Trophoblast cell (in vitro differentiated cells and primary cell): Measurements from ENCODE around the gene TTC28.
A peak's percentile ranks its signal among the peaks of the same experiment; 100 is the strongest.

Experiments
- DNase-seq, 2 donors: peaks; one replicate each; pipeline ENCODE4 v3.0.0-alpha.2; 2016
- H2AFZ ChIP-seq: 2 replicates; pipeline ENCODE4 v1.6.1; 2013; ENCODE audit warnings: low read length, moderate library complexity, mild to moderate bottlenecking; ENCODE audit not compliant: insufficient read depth, poor library complexity
- H2AK5ac ChIP-seq: 2 replicates; pipeline ENCODE4 v1.6.1; 2013; ENCODE audit warnings: mild to moderate bottlenecking, low read length
- H2BK120ac ChIP-seq: 2 replicates; pipeline ENCODE4 v1.6.1; 2013; ENCODE audit warnings: low read length, mild to moderate bottlenecking, moderate library complexity; ENCODE audit not compliant: insufficient read depth, poor library complexity
- H2BK12ac ChIP-seq: 2 replicates; pipeline ENCODE4 v1.6.1; 2013; ENCODE audit warnings: mild to moderate bottlenecking, low read length, moderate library complexity
- H2BK5ac ChIP-seq: 2 replicates; pipeline ENCODE4 v1.6.1; 2013; ENCODE audit warnings: low read length, low read depth, moderate library complexity, mild to moderate bottlenecking; ENCODE audit not compliant: poor library complexity
- H3K14ac ChIP-seq: 2 replicates; pipeline ENCODE4 v1.6.1; 2013; ENCODE audit warnings: mild to moderate bottlenecking, low read length
- H3K18ac ChIP-seq: 2 replicates; pipeline ENCODE4 v1.6.1; 2013; ENCODE audit warnings: mild to moderate bottlenecking, low read length
- H3K23ac ChIP-seq: 2 replicates; pipeline ENCODE4 v1.6.1; 2013; ENCODE audit warnings: low read length
- H3K27ac ChIP-seq: 2 replicates; pipeline ENCODE4 v1.5.1; 2013; ENCODE audit warnings: low read depth, mild to moderate bottlenecking, inconsistent platforms, low read length, moderate library complexity
- H3K27me3 ChIP-seq: 2 replicates; pipeline ENCODE4 v1.6.1; 2013; ENCODE audit warnings: inconsistent platforms, mild to moderate bottlenecking, low read length, moderate library complexity; ENCODE audit not compliant: insufficient read depth
- H3K36me3 ChIP-seq, 2 experiments: 1 replicate in 1 of 2; 2 replicates in 1 of 2; pipeline ENCODE4 v1.6.1; 2013; ENCODE audit warnings: low read length in 2 of 2, mild to moderate bottlenecking in 2 of 2, moderate library complexity in 1 of 2; ENCODE audit not compliant: insufficient read depth in 2 of 2, control insufficient read depth in 1 of 2
- H3K4ac ChIP-seq: 2 replicates; pipeline ENCODE4 v1.6.1; 2013; ENCODE audit warnings: low read depth, mild to moderate bottlenecking, low read length, moderate library complexity
- H3K4me1 ChIP-seq, 2 experiments: 1 replicate in 1 of 2; 2 replicates in 1 of 2; pipeline ENCODE4 v1.6.1; 2013; ENCODE audit warnings: low read length in 2 of 2, mild to moderate bottlenecking in 2 of 2, moderate library complexity in 1 of 2; ENCODE audit not compliant: insufficient read depth in 2 of 2, control insufficient read depth in 1 of 2
- H3K4me2 ChIP-seq: 2 replicates; pipeline ENCODE4 v1.6.1; 2013; ENCODE audit warnings: inconsistent platforms, mild to moderate bottlenecking, low read length, moderate library complexity
- H3K4me3 ChIP-seq: 2 replicates; pipeline ENCODE4 v1.5.1; 2013; ENCODE audit warnings: mild to moderate bottlenecking, low read depth, low read length, inconsistent platforms
- H3K79me1 ChIP-seq: one replicate; pipeline ENCODE4 v1.6.1; 2013; ENCODE audit warnings: low read length
- H3K79me2 ChIP-seq: 2 replicates; pipeline ENCODE4 v1.6.1; 2013; ENCODE audit warnings: low read length, mild to moderate bottlenecking; ENCODE audit not compliant: control insufficient read depth, insufficient read depth, poor library complexity
- H3K9ac ChIP-seq: 2 replicates; pipeline ENCODE4 v1.6.1; 2013; ENCODE audit warnings: mild to moderate bottlenecking, low read length
- H3K9me3 ChIP-seq: 2 replicates; pipeline ENCODE4 v1.6.1; 2013; ENCODE audit warnings: low read depth, mild to moderate bottlenecking, control low read depth, inconsistent platforms, low read length; ENCODE audit not compliant: insufficient read depth
- H4K12ac ChIP-seq: 2 replicates; pipeline ENCODE4 v1.6.1; 2013; ENCODE audit warnings: low read depth, mild to moderate bottlenecking, low read length, moderate library complexity
- H4K8ac ChIP-seq: 2 replicates; pipeline ENCODE4 v1.6.1; 2013; ENCODE audit warnings: low read depth, mild to moderate bottlenecking, low read length, moderate library complexity
- H4K91ac ChIP-seq: one replicate; pipeline ENCODE4 v1.6.1; 2013; ENCODE audit warnings: low read depth, mild to moderate bottlenecking, low read length, moderate library complexity
- WGBS: extraction: QIAGEN DNeasy Blood & Tissue Kit; methylation state at CpG from one replicate; pipeline ENCODE4 v1.1.7; 2013; ENCODE audit warnings: missing lambda C conversion rate; ENCODE audit not compliant: insufficient read length, insufficient coverage; ENCODE audit errors: extremely low coverage; 5-methylcytosine and 5-hydroxymethylcytosine counted together

Gene TTC28

GRCh38 chr22:27989758-27990450 is 689.7 kb downstream of the TTC28 start:
- Histone ChIP-seq H3K27ac (no peak overlapping the region), H3K4me3 (no peak overlapping the region), H2BK120ac (no peak overlapping the region), H4K12ac (no peak overlapping the region), H3K18ac (no peak overlapping the region), H4K8ac (no peak overlapping the region), H3K4me1 (peaks cover 10 to 22% of the 10 kb centered on the region in 2 experiments), H3K9ac (no peak overlapping the region), H3K4ac (no peak overlapping the region), H3K79me2 (no peaks in the 10 kb centered on the region), H2AFZ (no peak overlapping the region), H3K9me3 (no peaks in the 10 kb centered on the region), H2AK5ac (no peak overlapping the region), H3K14ac (no peak overlapping the region), H3K79me1 (peaks cover 3% of the 10 kb centered on the region), H3K36me3 (peaks cover 6 to 8% of the 10 kb centered on the region in 2 experiments), H3K23ac (no peak overlapping the region), H3K27me3 (no peaks in the 10 kb centered on the region), H4K91ac (peak overlapping the region; percentile 63), H2BK5ac (no peak overlapping the region), H3K4me2 (no peak overlapping the region), H2BK12ac (no peak overlapping the region)
- DNase-seq, result no peak
- no CpG with 5 or more reads among the region's 15 CpGs for WGBS

GRCh38 chr22:27988704-27989103 is 690.9 kb downstream of the TTC28 start:
- Histone ChIP-seq H3K9ac (no peak overlapping the region), H3K79me1 (peaks cover 5% of the 10 kb centered on the region), H3K79me2 (no peaks in the 10 kb centered on the region), H3K4me3 (no peak overlapping the region), H3K4me2 (no peak overlapping the region), H4K91ac (no peak overlapping the region), H3K23ac (no peak overlapping the region), H3K27ac (no peak overlapping the region), H2AK5ac (no peak overlapping the region), H2BK120ac (no peak overlapping the region), H3K14ac (no peak overlapping the region), H4K8ac (no peak overlapping the region), H3K27me3 (no peaks in the 10 kb centered on the region), H2BK5ac (no peak overlapping the region), H3K36me3 (peaks cover 8% of the 10 kb centered on the region in 2 experiments), H3K4me1 (peaks cover 10 to 17% of the 10 kb centered on the region in 2 experiments), H3K9me3 (no peaks in the 10 kb centered on the region), H2BK12ac (no peak overlapping the region), H3K18ac (no peak overlapping the region), H4K12ac (no peak overlapping the region), H2AFZ (no peak overlapping the region), H3K4ac (no peak overlapping the region)
- no CpG with 5 or more reads among the region's 7 CpGs for WGBS
- DNase-seq, result no peak

GRCh38 chr22:27987557-27987956 is 692.1 kb downstream of the TTC28 start:
- Histone ChIP-seq H3K9me3 (no peaks in the 10 kb centered on the region), H3K4me2 (no peak overlapping the region)
- no CpG with 5 or more reads among the region's 6 CpGs for WGBS

GRCh38 chr22:27986937-27987336 is 692.7 kb downstream of the TTC28 start:
- no peak overlapping the region for H3K4me2 ChIP-seq
- H3K79me1 ChIP-seq, result peaks cover 5% of the 10 kb centered on the region
- no peak overlapping the region for H3K23ac ChIP-seq
- H3K9me3 ChIP-seq, result no peaks in the 10 kb centered on the region
- no peak overlapping the region for H3K9ac ChIP-seq
- no peak overlapping the region for H2BK5ac ChIP-seq
- no peak overlapping the region for H3K27ac ChIP-seq
- H2AK5ac ChIP-seq, result no peak overlapping the region
- no CpG with 5 or more reads among the region's 5 CpGs for WGBS
- H2AFZ ChIP-seq, result no peak overlapping the region
- H3K4ac ChIP-seq, result no peak overlapping the region
- no peak overlapping the region for H4K8ac ChIP-seq
- peaks cover 10 to 17% of the 10 kb centered on the region in 2 experiments for H3K4me1 ChIP-seq
- H3K27me3 ChIP-seq, result no peaks in the 10 kb centered on the region
- H3K36me3 ChIP-seq, result peaks cover 13 to 14% of the 10 kb centered on the region in 2 experiments
- no peak overlapping the region for H3K4me3 ChIP-seq
- DNase-seq, result no peak
- H4K12ac ChIP-seq, result no peak overlapping the region
- no peak overlapping the region for H2BK12ac ChIP-seq
- no peak overlapping the region for H3K14ac ChIP-seq
- H3K79me2 ChIP-seq, result no peaks in the 10 kb centered on the region
- H2BK120ac ChIP-seq, result peak overlapping the region; percentile 15
- peak overlapping the region; percentile 34 for H4K91ac ChIP-seq
- no peak overlapping the region for H3K18ac ChIP-seq

More at GRCh38 chr22:27987557-27987956, 692.1 kb downstream of the TTC28 start:
- Histone ChIP-seq H2BK12ac (no peak overlapping the region), H3K18ac (no peak overlapping the region), H4K8ac (no peak overlapping the region), H3K9ac (no peak overlapping the region), H3K23ac (no peak overlapping the region), H3K4me3 (no peak overlapping the region), H3K36me3 (peaks cover 6 to 8% of the 10 kb centered on the region in 2 experiments), H2BK5ac (no peak overlapping the region), H2BK120ac (no peak overlapping the region), H4K12ac (no peak overlapping the region), H2AK5ac (no peak overlapping the region), H3K79me1 (peaks cover 5% of the 10 kb centered on the region), H2AFZ (no peak overlapping the region), H3K4ac (no peak overlapping the region), H3K79me2 (no peaks in the 10 kb centered on the region), H3K14ac (no peak overlapping the region), H4K91ac (peak overlapping the region; percentile 34), H3K4me1 (peaks cover 10 to 17% of the 10 kb centered on the region in 2 experiments), H3K27ac (no peak overlapping the region), H3K27me3 (no peaks in the 10 kb centered on the region)
- DNase-seq, result no peak
